Right atrium auricular region (tissue), 2 donors: ENCODE results near the gene MARCHF9. TPM values are rescaled to one million over a fixed set of nuclear protein-coding genes. Genes with fewer than 3 reads are reported as not detected.

Experiments used
- DNase-seq: peaks from one replicate; pipeline ENCODE4 v3.0.0-alpha.2; 2019; ENCODE audit warnings: low spot score
- H3K27ac ChIP-seq, 2 donors: fragments of 200-600 bp; sonication (generic); 1 replicate in 1 of 2; 2 replicates in 1 of 2; pipeline ENCODE4 v1.5.1; 2016 to 2019
- H3K27me3 ChIP-seq, 2 donors: fragments of 200-600 bp; sonication (generic); one replicate each; pipeline versions ENCODE4 v1.5.1 to v1.6.0; 2017 to 2019
- H3K36me3 ChIP-seq: fragments of 200-600 bp; sonication (generic); one replicate; pipeline ENCODE4 v1.5.1; 2016
- H3K4me1 ChIP-seq, 2 donors: fragments of 200-600 bp; sonication (generic); one replicate each; pipeline versions ENCODE4 v1.5.1 to v1.6.0; 2017 to 2019
- H3K4me3 ChIP-seq, 2 donors: fragments of 200-600 bp; sonication (generic); 1 replicate in 1 of 2; 2 replicates in 1 of 2; pipeline ENCODE4 v1.5.1; 2017 to 2019; ENCODE audit warnings: mild to moderate bottlenecking in 1 of 2, moderate library complexity in 1 of 2
- H3K9me3 ChIP-seq, 2 donors: fragments of 200-600 bp; sonication (generic); one replicate each; pipeline ENCODE4 v1.5.1; 2019
- total RNA-seq, 2 donors: library from RNA; depleted of rRNA; stranded (reverse); fragments of >200 nt; gene quantifications; one replicate each; pipeline ENCODE4 v1.1.0, GENCODE V29; 2016
- TF ChIP-seq, protein P1 (sequence below), 2 donors: fragments of 200-600 bp; sonication (generic); IDR thresholded peaks; one replicate each; pipeline ENCODE4 v1.5.1; 2019; ENCODE audit warnings: antibody characterized with exemption in 2 of 2

MARCHF9 gene
- total RNA-seq, 2 donors from 2014 or later, result 8.4 to 11.6 TPM

DNA sequence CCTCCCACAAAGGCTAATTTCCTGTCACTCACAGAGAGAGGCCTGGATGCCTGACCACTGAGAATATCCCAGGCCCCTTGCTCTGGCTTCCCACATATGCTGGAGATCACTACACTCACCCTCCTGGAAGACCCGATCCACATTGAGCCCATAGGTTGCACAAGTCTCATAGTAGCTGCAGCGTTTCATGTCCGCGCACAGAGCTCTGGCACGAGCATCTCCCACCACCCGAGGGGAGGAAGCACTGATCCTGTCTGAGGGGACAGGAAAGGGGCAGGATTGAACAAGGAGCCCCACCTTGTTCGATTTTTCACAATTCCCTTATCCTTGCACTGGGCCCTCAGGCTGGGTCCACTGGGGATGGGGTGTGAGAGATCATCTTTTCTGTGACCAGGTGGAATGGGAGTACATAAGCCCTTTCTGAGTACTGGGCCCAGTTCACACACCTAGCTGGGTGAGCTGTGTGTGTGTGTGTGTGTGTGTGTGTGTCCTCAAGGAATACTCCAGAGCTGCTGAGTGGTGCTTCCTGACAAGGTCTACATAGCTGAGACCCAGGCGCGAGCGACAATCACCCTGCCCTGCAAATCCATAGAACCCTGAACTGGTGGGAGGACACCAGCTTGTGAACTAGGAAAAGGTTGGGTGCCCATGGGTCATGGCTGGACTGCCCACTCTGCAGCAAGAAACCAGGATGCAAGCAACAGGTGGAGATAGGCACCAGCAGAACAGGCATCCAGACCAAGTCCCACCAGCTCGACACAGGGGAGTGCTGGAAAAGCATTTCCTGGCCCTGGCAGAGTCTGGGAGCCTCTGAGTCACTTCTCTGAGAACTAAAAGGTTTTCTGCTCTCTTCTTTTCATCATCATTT lies 21.9 kb upstream of the MARCHF9 start:
- no peak for DNase-seq
- Histone ChIP-seq H3K9me3 (no peaks in the 10 kb centered on the region), H3K4me1 (peaks cover 0 to 30% of the 10 kb centered on the region in 2 donors), H3K4me3 (no peak overlapping the region), H3K36me3 (no peaks in the 10 kb centered on the region), H3K27me3 (peaks cover 8 to 18% of the 10 kb centered on the region in 2 donors), H3K27ac (no peak overlapping the region)
- TF ChIP-seq, protein P1, sequence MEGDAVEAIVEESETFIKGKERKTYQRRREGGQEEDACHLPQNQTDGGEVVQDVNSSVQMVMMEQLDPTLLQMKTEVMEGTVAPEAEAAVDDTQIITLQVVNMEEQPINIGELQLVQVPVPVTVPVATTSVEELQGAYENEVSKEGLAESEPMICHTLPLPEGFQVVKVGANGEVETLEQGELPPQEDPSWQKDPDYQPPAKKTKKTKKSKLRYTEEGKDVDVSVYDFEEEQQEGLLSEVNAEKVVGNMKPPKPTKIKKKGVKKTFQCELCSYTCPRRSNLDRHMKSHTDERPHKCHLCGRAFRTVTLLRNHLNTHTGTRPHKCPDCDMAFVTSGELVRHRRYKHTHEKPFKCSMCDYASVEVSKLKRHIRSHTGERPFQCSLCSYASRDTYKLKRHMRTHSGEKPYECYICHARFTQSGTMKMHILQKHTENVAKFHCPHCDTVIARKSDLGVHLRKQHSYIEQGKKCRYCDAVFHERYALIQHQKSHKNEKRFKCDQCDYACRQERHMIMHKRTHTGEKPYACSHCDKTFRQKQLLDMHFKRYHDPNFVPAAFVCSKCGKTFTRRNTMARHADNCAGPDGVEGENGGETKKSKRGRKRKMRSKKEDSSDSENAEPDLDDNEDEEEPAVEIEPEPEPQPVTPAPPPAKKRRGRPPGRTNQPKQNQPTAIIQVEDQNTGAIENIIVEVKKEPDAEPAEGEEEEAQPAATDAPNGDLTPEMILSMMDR (IDR thresholded peaks at IDR 0.05), result no peak

DNA sequence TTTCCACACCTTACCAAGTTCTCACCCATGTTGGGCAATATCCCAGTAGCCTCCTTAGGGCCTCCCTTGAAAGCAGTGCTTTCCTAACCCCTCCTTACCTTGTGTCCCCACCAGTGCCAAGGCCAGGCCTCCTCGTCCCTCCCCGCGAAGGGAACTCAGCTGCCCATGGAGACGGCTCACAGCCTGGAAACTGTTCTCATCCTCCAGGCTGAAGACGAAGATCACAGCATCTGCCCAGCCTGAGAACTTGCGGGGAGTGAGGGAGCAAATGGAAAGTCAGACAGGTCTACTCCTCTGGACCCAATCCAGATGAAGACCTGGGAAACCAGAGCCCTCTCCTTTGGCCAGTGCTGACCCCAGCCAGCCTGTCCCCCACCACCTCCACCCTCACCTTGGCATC lies 21.0 kb upstream of the MARCHF9 start:
- no peak for DNase-seq
- TF ChIP-seq, protein P1 (IDR thresholded peaks at IDR 0.05), result no peak
- H3K27me3 ChIP-seq, result peaks cover 15 to 27% of the 10 kb centered on the region in 2 donors

DNA sequence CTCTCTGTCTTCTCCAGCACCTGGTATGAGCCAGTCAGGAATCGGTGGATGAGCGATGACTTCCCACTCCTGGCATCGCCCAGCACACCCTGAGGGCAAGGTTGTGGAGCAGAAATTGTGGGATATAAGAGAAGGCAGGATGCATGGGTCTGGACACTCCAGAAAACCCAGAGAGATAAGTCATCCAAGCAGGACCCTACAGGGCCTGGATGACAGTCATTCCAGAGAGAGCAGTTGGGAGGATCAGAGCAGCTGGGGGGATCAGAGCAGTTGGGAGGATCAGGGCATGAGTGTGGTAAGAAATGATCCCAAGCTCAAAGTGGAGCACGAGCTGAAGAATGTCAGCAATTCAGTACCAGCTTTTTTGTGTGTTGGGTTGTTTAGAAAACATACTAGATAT lies 20.3 kb upstream of the MARCHF9 start:
- Histone ChIP-seq H3K4me3 (no peak overlapping the region), H3K36me3 (no peaks in the 10 kb centered on the region), H3K27me3 (peaks cover 16 to 29% of the 10 kb centered on the region in 2 donors), H3K27ac (no peak overlapping the region), H3K4me1 (peaks cover 0 to 41% of the 10 kb centered on the region in 2 donors), H3K9me3 (no peaks in the 10 kb centered on the region)
- TF ChIP-seq, protein P1 (IDR thresholded peaks at IDR 0.05), result no peak
- DNase-seq, result no peak

More for the DNA sequence above, 21.0 kb upstream of the MARCHF9 start:
- Histone ChIP-seq H3K4me3 (no peak overlapping the region), H3K27ac (no peak overlapping the region), H3K9me3 (no peaks in the 10 kb centered on the region), H3K4me1 (peaks cover 0 to 39% of the 10 kb centered on the region in 2 donors), H3K36me3 (no peaks in the 10 kb centered on the region)

DNA sequence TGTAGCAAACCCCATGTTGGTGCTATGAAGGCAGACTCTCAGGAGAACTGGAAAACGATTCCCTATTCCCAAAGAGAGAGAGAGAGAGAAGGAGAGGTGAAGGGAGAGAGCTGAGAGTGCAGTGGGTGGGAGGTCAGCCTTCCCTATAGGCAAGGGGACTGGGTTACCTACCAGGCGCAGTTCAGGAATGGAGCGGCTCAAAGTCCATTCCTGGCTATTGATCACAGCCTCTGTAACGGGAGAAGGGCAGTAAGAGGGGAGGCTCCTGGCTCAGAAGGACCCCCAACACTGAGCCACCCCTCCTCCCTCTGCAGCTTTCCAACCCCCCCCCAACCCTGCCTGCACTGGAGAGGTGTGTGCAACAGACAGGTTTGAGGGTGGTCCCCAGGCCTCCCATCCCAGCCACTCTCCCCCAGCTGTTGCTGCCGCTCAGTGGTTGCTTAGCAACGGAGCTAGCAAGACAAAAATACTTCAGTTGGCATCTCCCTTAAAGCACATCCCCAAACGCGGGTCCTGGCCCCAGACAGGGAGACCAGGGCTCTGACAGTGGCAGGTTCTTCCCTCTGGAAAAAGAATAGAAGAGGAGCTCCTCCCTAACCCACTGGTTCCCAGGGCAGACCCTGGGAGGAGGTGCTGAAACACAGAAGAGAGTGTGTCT lies 19.6 kb upstream of the MARCHF9 start:
- Histone ChIP-seq H3K4me1 (peaks cover 0 to 41% of the 10 kb centered on the region in 2 donors), H3K27me3 (peaks cover 16 to 29% of the 10 kb centered on the region in 2 donors), H3K4me3 (no peak overlapping the region), H3K27ac (no peak overlapping the region), H3K36me3 (no peaks in the 10 kb centered on the region), H3K9me3 (no peaks in the 10 kb centered on the region)
- no peak for DNase-seq
- TF ChIP-seq, protein P1 (IDR thresholded peaks at IDR 0.05), result no peak

DNA sequence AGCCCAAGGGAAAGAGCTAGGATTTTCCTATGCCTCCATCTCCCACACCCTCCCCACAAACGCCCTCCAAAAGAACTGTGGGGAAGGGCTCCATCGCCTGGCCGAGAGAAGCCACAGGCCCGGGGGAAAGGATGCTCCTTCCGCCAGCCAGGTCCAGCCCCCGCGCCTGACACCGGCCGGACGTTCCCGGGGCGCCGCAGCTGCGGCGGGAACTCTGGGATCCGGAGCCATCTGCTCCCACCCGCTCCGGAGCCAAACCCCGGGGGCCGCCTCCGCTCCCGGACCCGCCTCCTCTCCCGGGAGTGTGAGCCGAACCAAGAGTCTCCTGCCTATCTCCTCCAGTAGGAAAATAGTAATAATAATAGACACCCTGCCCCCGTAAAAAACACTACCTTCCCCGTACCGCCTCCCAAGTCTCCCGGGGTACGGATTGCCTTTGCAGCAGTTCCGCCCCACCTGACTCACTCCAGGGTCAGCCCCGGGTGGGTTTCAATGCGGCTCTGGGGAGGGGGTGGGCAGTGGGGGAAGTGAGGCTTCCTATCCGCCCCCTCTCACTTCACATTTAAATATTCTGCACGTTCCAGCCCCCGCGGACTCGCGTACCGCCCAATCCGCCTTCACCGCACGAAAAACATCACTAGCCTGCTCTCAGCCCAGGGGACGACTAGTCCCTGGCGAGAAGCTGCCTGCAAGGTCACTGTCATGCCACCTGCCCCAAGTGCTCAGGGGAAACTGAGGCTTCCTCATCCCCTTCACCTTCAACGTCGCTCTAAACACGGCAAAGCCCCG lies 18.8 kb upstream of the MARCHF9 start:
- no peak for DNase-seq
- H3K4me3 ChIP-seq, result peak overlapping the region in 1 of 2 donors; percentile 49
- peaks cover 16 to 29% of the 10 kb centered on the region in 2 donors for H3K27me3 ChIP-seq
- no peaks in the 10 kb centered on the region for H3K36me3 ChIP-seq
- no peaks in the 10 kb centered on the region for H3K9me3 ChIP-seq
- H3K27ac ChIP-seq, result no peak overlapping the region
- H3K4me1 ChIP-seq, result peaks cover 0 to 41% of the 10 kb centered on the region in 2 donors
- TF ChIP-seq, protein P1 (IDR thresholded peaks at IDR 0.05), result peak in 1 of 2 donors; percentile 44
